Retinal pigment epithelial cell (primary cell): ENCODE data around the gene MYO1H.

Source experiments
- DNase-seq: peaks from one replicate; pipeline ENCODE4 v3.0.0-alpha.2; 2010; ENCODE audit warnings: low read depth
- H3K4me3 ChIP-seq: 2 replicates; pipeline ENCODE4 v1.5.1; 2011; ENCODE audit warnings: mild to moderate bottlenecking, low read length, control low read depth, moderate library complexity
- TF ChIP-seq, protein P1 (sequence below): conservative IDR thresholded peaks from 2 replicates; pipeline ENCODE4 v1.5.1; 2011; ENCODE audit warnings: low read depth, low read length, control low read depth, inconsistent platforms

Gene MYO1H

DNA sequence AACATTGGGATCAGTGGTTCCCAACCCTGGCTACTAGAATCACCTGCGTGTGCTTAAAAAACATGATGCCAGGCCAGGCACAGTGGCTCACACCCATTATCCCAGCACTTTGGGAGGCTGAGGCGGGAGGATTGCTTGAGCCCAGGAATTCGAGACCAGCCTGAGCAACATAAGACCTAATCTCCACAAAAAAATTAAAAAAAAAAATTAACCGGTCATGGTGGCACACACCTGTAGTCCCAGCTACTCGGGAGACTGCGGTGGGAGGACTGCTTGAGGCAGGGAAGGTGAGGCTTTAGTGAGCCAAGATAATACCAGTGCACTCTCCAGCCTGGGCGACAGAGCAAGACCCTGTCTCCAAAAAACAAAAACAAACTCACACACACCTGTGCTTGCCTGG lies 127.4 kb downstream of the MYO1H start:
- DNase-seq, result no peak
- TF ChIP-seq, protein P1, sequence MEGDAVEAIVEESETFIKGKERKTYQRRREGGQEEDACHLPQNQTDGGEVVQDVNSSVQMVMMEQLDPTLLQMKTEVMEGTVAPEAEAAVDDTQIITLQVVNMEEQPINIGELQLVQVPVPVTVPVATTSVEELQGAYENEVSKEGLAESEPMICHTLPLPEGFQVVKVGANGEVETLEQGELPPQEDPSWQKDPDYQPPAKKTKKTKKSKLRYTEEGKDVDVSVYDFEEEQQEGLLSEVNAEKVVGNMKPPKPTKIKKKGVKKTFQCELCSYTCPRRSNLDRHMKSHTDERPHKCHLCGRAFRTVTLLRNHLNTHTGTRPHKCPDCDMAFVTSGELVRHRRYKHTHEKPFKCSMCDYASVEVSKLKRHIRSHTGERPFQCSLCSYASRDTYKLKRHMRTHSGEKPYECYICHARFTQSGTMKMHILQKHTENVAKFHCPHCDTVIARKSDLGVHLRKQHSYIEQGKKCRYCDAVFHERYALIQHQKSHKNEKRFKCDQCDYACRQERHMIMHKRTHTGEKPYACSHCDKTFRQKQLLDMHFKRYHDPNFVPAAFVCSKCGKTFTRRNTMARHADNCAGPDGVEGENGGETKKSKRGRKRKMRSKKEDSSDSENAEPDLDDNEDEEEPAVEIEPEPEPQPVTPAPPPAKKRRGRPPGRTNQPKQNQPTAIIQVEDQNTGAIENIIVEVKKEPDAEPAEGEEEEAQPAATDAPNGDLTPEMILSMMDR, result no peak
- no peak overlapping the region for H3K4me3 ChIP-seq

DNA sequence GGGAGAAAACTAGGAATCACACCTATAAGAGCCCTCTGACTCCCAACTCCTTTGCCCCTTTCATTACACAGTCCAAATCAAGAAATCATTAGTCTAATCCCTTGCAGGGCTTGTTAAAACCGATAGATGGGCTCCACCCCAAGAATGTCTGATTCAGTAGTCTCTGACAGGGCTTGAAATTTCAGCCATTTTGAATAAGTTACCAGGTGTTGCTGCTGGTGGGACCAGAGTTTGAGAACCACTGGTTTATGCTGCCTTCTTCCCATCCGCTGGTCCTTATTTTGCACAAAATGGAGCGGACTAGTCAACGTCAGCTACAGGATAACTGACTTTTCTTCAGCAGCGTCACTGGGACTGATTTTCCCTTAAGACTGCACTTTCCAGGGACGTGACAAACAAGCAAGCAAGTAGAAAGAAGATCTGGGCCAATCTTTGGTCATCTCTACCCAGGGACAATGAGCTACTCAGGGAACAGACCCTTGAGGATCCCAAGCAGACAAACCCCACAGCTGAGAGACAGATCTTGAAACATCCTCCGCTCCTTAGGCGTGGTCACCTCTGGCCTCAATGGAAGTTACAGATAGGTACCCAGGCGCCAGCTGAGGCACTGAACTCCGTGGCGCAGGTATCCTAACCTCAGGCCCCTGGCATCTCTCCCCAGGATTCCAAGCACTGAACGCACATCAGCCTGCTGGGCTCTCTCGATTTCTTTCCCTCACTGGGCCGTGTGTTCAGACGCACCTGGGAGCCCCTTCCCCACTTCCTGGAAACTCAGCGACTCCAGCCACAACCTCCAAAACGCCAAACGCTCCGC lies 128.5 kb downstream of the MYO1H start:
- H3K4me3 ChIP-seq, result peak overlapping the region; percentile 98
- TF ChIP-seq, protein P1, result no peak
- no peak for DNase-seq

DNA sequence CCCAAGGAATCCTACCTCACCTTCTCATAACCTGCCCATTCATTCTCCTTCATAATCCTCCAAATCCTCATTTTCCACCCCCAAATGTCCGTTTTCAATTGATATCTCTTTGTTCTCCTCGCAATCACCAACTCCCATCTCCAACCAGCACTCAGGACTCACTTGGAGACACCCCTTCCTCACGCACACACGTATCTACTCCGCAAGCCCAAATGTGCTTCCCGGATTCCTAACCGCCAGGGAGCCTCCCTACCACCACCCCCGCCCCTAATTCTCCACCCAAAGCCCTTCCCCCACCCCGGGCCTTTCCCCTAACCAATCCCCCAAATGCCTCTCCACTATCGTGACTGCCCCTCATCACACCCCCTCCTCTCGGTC lies 129.1 kb downstream of the MYO1H start:
- H3K4me3 ChIP-seq, result peak overlapping the region; percentile 98
- TF ChIP-seq, protein P1, result no peak
- DNase-seq, result no peak

DNA sequence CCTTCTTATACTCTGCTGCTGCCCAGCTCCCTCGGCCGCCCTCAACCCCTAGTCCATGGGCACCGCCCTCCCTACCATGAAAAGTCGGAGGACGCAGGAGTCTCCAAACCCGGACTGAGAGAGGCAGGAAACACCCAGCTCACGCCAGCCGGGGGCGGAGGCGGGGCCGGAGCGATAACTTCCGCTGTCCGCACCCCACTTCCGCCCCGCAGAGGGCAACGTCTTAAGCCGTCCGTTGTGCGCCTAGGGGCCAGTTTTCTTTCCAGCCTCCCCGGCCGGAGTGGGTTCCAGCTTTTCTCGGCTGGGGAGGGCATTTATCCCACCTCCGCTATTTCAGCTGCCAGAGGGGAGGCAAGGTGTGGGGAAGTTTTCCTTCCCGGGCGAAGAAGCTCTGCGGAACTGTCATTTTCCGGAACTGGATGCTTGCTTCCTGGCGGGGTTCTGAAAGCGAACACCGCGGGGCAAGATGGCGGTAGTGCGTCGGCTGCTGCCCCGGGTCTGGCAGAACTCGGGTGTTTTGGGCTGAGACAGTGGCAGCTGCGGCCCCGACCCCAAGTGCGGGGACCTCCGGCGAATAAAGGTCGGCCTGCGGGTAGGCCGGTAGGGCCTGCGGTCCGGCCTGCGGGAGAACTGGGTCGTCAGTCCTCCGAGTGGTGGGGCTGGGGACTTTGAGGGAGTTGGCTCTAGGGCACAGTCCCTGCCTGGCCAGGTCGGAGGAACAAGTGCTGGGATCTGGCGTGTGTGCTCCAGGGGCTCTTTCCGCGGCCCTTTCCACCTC lies 129.7 kb downstream of the MYO1H start, which contains the start of the genes KCTD10 and UBE3B:
TSS of gene KCTD10 (minus strand) at position 116 of the 778 bp plus-strand sequence. CDS start at position 78, 38 bp downstream.
TSS of gene UBE3B (plus strand) at position 450 of the 778 bp plus-strand sequence. CDS start 5,918 bp downstream, outside the sequence.
- DNase-seq, result peak; percentile 64
- TF ChIP-seq, protein P1, result no peak
- H3K4me3 ChIP-seq, result peak within 1 kb of the TSS; percentile 98

DNA sequence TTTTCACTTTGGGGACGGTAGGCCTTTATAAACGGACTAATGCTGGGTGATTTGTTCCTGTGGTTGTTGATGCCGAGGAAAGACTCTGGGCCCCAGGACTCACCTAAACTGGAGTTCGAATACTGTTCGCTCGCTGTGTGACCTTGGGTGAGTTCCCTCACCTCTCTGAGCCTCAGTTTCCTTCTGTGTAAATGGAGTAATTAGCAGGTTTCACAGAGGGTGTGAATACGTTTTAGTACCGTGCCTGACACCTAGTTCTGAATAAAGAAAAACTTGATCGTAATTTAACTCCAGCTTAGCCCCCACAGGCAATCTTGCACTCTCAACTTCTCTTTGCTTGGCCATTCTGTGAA lies 130.2 kb downstream of the MYO1H start:
- peak overlapping the region; percentile 98 for H3K4me3 ChIP-seq
- no peak for DNase-seq
- TF ChIP-seq, protein P1, result no peak

DNA sequence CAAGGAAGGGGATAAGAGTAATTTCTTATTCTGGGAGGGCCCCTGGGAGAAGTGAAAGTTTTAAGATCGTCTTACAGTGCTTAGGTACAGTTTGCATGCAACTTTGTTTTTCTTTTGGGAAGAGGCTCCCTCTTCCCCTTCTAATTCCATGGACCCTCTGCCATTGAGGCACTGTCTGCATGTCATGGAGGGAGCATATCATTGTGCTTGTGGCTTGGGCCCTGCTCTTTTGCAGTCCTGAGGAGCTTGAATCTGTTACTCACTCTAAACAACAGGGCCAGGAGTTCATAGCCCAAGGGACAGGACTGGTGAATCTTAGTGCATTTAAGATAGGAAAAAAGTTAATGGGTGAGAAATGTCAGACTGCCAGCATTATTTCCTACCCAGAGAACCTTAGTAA lies 132.1 kb downstream of the MYO1H start:
- H3K4me3 ChIP-seq, result no peak overlapping the region
- TF ChIP-seq, protein P1, result no peak
- no peak for DNase-seq
